Upper lobe of left lung (tissue), 6 donors: ENCODE data around the gene SRPK2. TPM values are rescaled to one million over a fixed set of nuclear protein-coding genes. Genes with fewer than 3 reads are reported as not detected.

Source experiments
- ATAC-seq, 2 donors: fragments of 200-7000 bp; cut with Tn5 transposase; one replicate each; pipeline ENCODE4 v1.9.1; 2022; ENCODE audit warnings: mild to moderate bottlenecking in 2 of 2, moderate library complexity in 2 of 2; ENCODE audit not compliant: low FRiP score in 2 of 2
- DNase-seq, 2 donors: peaks; one replicate each; pipeline ENCODE4 v3.0.0-alpha.2; 2019 to 2020
- H3K27ac ChIP-seq, 4 donors: fragments of 200-600 bp; sonication (generic); one replicate each; pipeline ENCODE4 v1.5.1; 2016 to 2019
- H3K27me3 ChIP-seq, 4 donors: fragments of 200-600 bp; sonication (generic); one replicate each; pipeline ENCODE4 v1.5.1; 2017 to 2019
- H3K36me3 ChIP-seq, 4 donors: fragments of 200-600 bp; sonication (generic); one replicate each; pipeline ENCODE4 v1.5.1; 2016 to 2019
- H3K4me1 ChIP-seq, 4 donors: fragments of 200-600 bp; sonication (generic); one replicate each; pipeline ENCODE4 v1.5.1; 2018 to 2019
- H3K4me3 ChIP-seq, 4 donors: fragments of 200-600 bp; sonication (generic); one replicate each; pipeline ENCODE4 v1.5.1; 2017 to 2019; ENCODE audit warnings: mild to moderate bottlenecking in 2 of 4, moderate library complexity in 1 of 4
- H3K9me3 ChIP-seq, 4 donors: fragments of 200-600 bp; sonication (generic); one replicate each; pipeline ENCODE4 v1.5.1; 2018 to 2019
- CTCF ChIP-seq, 6 experiments: fragments of 450-650 bp in 4 of 6; fragments of 200-600 bp in 2 of 6; sonication (generic) in 2 of 6; IDR thresholded peaks; one replicate each; pipeline ENCODE4 v1.5.1; 2016 to 2019; ENCODE audit warnings: antibody characterized with exemption in 6 of 6
- EP300 ChIP-seq, 4 donors: sonication (generic); formaldehyde crosslinking; IDR thresholded peaks; one replicate each; pipeline ENCODE4 v1.5.1; 2017; ENCODE audit warnings: antibody characterized with exemption in 4 of 4, control low read depth in 2 of 4
- POLR2A ChIP-seq, 4 donors: fragments of 450-650 bp; IDR thresholded peaks; one replicate each; pipeline ENCODE4 v1.5.1; 2016 to 2017; ENCODE audit warnings: antibody characterized with exemption in 4 of 4, mild to moderate bottlenecking in 2 of 4
- POLR2AphosphoS5 ChIP-seq, 2 donors: sonication (generic); formaldehyde crosslinking; IDR thresholded peaks; one replicate each; pipeline ENCODE4 v1.5.1; 2017; ENCODE audit warnings: antibody characterized with exemption in 2 of 2
- WGBS, 2 donors: methylation state at CpG; one replicate each; pipeline ENCODE4 v1.1.5; 2017 to 2018; 5-methylcytosine and 5-hydroxymethylcytosine counted together
- total RNA-seq, 6 donors: library from RNA; depleted of rRNA in 4 of 6; stranded (reverse); fragments of >200 nt in 4 of 6; gene quantifications; one replicate each; pipeline versions ENCODE4 v1.1.0 to v1.2.1, GENCODE V29; 2016 to 2021
- donor health status: DM: no; HTN: no; CAD: no; lungs with moderate emphysema.
- donor health status: DM: no; HTN: yes; CAD: no; lungs with severe emphysema.

Gene SRPK2
- total RNA-seq, 6 donors from 2014 or later = 29.6 to 55.6 (median 45.6) TPM

GRCh38 chr7:105228555-105228954 lies 160.2 kb downstream of the SRPK2 start:
- Histone ChIP-seq H3K4me3 (no peak overlapping the region), H3K4me1 (peaks cover 0 to 12% (median 4%) of the 10 kb centered on the region in 4 donors), H3K36me3 (no peaks in the 10 kb centered on the region), H3K9me3 (no peaks in the 10 kb centered on the region), H3K27me3 (no peaks in the 10 kb centered on the region), H3K27ac (no peak overlapping the region)
- 88 to 89% methylated on average over 19 to 20 of the region's 20 CpGs for WGBS, 2 donors
- no peak for TF ChIP-seq POLR2A (IDR thresholded peaks at IDR 0.05)
- TF ChIP-seq CTCF (IDR thresholded peaks at IDR 0.05) = no peak
- no peak for TF ChIP-seq EP300 (IDR thresholded peaks at IDR 0.05)
- no peak for TF ChIP-seq POLR2AphosphoS5 (IDR thresholded peaks at IDR 0.05)
- ATAC-seq = no peak
- peak in 1 of 2 donors; percentile 50 for DNase-seq

GRCh38 chr7:105227391-105227790 lies 161.3 kb downstream of the SRPK2 start:
- H3K36me3 ChIP-seq = no peaks in the 10 kb centered on the region
- 97 to 98% methylated on average over 2 of the region's 2 CpGs for WGBS, 2 donors
- H3K4me3 ChIP-seq = no peak overlapping the region
- H3K4me1 ChIP-seq = peaks cover 0 to 12% (median 4%) of the 10 kb centered on the region in 4 donors
- H3K9me3 ChIP-seq = no peaks in the 10 kb centered on the region
- H3K27ac ChIP-seq = no peak overlapping the region
- ATAC-seq = no peak
- TF ChIP-seq CTCF (IDR thresholded peaks at IDR 0.05) (no peak), POLR2A (IDR thresholded peaks at IDR 0.05) (no peak), POLR2AphosphoS5 (IDR thresholded peaks at IDR 0.05) (no peak), EP300 (IDR thresholded peaks at IDR 0.05) (no peak)
- H3K27me3 ChIP-seq = no peaks in the 10 kb centered on the region
- no peak for DNase-seq

- DNase-seq = no peak
Observed at GRCh38 chr7:105224884-105225651, 163.7 kb downstream of the SRPK2 start.

GRCh38 chr7:105222953-105223352 lies 165.8 kb downstream of the SRPK2 start:
- H3K4me3 ChIP-seq = no peak overlapping the region
- no peak for TF ChIP-seq EP300 (IDR thresholded peaks at IDR 0.05)
- TF ChIP-seq CTCF (IDR thresholded peaks at IDR 0.05) = no peak
- no peak for TF ChIP-seq POLR2AphosphoS5 (IDR thresholded peaks at IDR 0.05)
- no peak for TF ChIP-seq POLR2A (IDR thresholded peaks at IDR 0.05)
- ATAC-seq (no peak), DNase-seq (no peak)
- 78 to 87% methylated on average over 5 of the region's 5 CpGs for WGBS, 2 donors
- H3K27ac ChIP-seq = no peak overlapping the region
- H3K9me3 ChIP-seq = no peaks in the 10 kb centered on the region
- H3K36me3 ChIP-seq = no peaks in the 10 kb centered on the region
- H3K27me3 ChIP-seq = no peaks in the 10 kb centered on the region
- H3K4me1 ChIP-seq = peaks cover 0 to 12% (median 4%) of the 10 kb centered on the region in 4 donors

More at GRCh38 chr7:105224884-105225651, 163.7 kb downstream of the SRPK2 start:
- 65 to 70% methylated on average over 6 of the region's 6 CpGs for WGBS, 2 donors
- Histone ChIP-seq H3K9me3 (no peaks in the 10 kb centered on the region), H3K36me3 (no peaks in the 10 kb centered on the region), H3K27ac (no peak overlapping the region), H3K27me3 (no peaks in the 10 kb centered on the region), H3K4me3 (no peak overlapping the region), H3K4me1 (peaks cover 0 to 12% (median 4%) of the 10 kb centered on the region in 4 donors)
- ATAC-seq = peak in 1 of 2 donors; percentile 92
- TF ChIP-seq EP300 (IDR thresholded peaks at IDR 0.05) (no peak), POLR2AphosphoS5 (IDR thresholded peaks at IDR 0.05) (no peak), CTCF (IDR thresholded peaks at IDR 0.05) (no peak), POLR2A (IDR thresholded peaks at IDR 0.05) (no peak)

GRCh38 chr7:105219771-105220160 lies 169.0 kb downstream of the SRPK2 start:
- no peak for ATAC-seq
- whole genome bisulfite sequencing, 2 donors = 85 to 91% methylated on average over 2 of the region's 2 CpGs
- H3K27ac ChIP-seq = no peak overlapping the region

More at GRCh38 chr7:105219771-105220160, 169.0 kb downstream of the SRPK2 start:
- TF ChIP-seq EP300 (IDR thresholded peaks at IDR 0.05) (no peak), POLR2AphosphoS5 (IDR thresholded peaks at IDR 0.05) (no peak), CTCF (IDR thresholded peaks at IDR 0.05) (no peak), POLR2A (IDR thresholded peaks at IDR 0.05) (no peak)
- Histone ChIP-seq H3K4me1 (peaks cover 0 to 2% (median under 1%) of the 10 kb centered on the region in 4 donors), H3K9me3 (no peaks in the 10 kb centered on the region), H3K36me3 (no peaks in the 10 kb centered on the region), H3K27me3 (no peaks in the 10 kb centered on the region), H3K4me3 (no peak overlapping the region)
- no peak for DNase-seq
